ENCODE measurements around the gene SECTM1.
A peak's percentile ranks its signal among the peaks of the same experiment; 100 is the strongest.

The SECTM1 gene

DNA sequence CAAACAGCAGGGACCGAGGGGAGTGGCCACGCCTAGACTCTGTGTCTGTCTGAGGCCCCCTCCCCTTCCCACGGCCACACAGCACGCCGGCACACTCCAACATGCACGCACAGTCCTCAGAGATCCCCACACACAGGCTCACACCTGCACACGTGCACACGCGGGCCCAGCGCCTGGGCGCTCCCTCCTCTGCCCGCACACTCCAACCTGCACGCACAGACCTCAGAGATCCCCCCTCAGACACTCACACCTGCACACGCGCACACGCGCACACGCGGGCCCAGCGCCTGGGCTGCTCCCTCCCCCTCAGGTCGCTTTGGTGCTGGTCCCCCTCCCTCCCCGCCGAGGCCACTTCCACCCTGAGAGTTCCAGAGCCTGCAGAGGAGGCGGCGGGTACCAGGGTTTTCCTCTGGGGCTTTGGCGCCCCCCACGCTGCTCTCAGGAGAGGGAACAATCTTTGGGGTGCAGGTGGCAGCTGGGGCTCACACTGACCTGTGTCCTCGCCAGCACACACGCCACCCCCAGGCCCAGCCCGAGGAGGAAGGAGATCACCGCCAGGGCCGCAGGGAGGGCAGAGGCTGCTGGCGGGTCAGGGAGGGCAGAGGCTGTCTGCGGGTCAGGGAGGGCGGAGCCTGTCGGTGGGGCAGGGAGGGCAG lies 17.7 kb downstream of the SECTM1 start:
- no peak for DNase-seq (ENCODE audit: low read depth in 2 of 2)

DNA sequence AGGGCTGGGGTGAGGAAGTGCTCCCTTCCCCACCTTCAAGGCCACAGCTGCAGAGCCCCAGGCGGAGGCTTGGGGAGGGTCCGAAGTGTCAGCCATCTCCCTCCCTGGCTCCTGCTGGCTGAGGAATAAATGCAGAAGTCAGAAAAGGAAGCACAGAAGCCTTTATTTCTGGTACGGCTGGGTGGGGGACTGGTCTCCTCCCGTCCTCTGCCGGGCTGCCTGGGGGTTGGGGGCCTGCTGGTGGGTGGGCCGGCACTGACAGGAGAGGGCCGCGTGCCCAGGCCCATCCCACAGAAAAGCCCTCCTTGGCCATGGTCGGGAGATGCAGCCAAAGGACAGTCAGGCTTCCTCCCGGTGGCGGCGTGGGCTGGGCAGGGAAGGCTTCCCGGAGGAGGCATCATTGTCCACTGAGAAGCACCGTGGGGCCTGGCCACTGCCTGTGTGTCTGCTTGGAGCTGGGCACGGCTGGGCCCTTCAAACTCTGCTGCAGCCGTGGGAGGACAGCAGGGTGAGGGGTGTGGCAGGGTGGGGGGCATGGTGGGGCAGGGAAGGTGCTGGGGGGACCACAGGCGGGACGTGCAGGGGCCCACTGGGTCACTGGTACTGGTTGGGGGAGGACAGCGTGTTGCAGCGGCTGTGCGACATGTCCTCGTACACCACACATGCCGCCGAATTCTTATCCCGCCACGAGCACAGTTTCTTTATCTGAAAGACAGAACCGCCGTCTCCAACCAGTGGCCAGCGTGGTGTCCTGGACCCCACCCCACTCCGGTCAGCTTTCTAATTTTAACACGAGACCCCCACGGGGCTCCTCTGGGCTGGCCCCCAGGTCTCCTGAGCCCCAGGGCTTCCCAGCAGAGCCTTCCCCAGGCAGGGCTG lies 18.6 kb downstream of the SECTM1 start:
- DNase-seq (ENCODE audit: low read depth in 2 of 2): no peak

GRCh38 chr17:82314012-82314726 lies 19.4 kb downstream of the SECTM1 start:
- no peak for DNase-seq (ENCODE audit: low read depth in 2 of 2)

DNA sequence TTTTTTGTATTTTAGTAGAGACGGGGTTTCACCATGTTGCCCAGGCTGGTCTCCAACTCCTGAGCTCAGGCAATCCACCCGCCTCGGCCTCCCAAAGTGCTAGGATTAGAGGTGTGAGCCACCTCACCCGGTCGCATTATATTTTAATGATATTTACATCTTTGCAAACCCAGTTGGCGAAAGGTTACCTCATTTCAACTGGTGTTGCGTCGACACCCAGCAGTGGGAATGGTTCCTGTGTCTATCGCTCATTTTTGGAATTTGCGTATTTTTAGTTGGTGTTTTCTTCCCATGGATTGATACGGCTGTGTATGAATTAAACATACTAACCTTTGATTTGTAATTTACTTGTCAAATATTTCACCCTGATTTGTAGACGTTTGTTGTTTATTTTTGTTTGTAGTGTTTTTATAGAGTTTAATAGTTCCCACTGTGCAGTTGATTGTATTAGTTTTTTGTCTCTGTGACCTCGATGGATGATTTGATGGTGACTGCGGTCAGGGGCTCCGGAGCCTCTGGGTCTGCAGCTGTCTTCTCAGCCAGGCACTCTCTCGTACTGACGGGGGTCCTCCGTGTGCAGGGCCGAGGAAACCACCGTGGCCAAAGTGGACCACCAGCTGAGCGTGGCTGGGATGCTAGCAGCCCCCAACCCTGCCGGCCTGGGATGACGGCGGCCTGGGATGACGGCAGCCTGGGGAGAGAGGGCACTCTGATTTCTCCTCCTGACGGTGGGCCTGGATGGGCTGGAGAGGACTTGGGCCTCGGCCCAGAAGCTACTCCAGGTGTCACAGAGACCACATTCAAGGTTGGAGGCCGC lies 20.2 kb downstream of the SECTM1 start:
- no peak for DNase-seq (ENCODE audit: low read depth in 2 of 2)

DNA sequence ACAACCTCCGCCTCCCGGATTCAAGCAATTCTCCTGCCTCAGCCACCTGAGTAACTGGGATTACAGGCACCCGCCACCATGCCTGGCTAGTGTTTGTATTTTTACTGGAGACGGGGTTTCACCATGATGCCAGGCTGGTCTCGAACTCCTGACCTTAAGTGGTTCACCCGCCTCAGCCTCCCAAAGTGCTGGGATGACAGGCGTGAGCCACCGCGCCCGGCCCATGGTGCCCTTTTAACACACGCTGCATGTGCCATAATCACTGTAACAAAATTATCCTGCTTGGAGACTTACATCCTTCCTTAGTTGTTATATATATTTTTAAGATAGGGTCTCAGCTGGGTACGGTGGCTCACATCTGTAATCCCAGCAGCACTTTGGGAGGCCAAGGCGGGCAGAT lies 21.6 kb downstream of the SECTM1 start:
- DNase-seq (ENCODE audit: low read depth in 2 of 2): no peak

DNA sequence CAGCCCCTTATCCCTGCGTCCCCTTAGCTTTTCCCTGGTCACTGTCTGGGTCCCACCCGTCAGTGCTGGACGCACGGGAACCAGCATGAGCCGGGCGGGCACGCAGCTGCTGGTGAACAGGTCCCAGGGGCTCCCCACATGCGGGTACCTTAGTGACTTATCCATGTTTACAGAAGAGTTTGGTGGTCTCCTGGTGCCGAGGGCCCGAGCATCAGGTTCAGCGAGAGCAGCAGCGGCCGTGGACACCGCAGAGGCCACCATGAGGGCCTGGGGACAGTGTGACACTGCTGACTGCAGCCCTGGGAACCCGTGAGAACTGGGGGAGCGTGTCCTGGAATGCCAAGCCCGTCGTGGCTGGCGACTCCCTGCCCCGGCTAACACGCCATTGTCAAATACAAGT lies 22.7 kb downstream of the SECTM1 start:
- no peak for DNase-seq (ENCODE audit: low read depth in 2 of 2)

GRCh38 chr17:82309656-82310570 lies 23.7 kb downstream of the SECTM1 start:
- no peak for DNase-seq (ENCODE audit: low read depth in 2 of 2)

DNA sequence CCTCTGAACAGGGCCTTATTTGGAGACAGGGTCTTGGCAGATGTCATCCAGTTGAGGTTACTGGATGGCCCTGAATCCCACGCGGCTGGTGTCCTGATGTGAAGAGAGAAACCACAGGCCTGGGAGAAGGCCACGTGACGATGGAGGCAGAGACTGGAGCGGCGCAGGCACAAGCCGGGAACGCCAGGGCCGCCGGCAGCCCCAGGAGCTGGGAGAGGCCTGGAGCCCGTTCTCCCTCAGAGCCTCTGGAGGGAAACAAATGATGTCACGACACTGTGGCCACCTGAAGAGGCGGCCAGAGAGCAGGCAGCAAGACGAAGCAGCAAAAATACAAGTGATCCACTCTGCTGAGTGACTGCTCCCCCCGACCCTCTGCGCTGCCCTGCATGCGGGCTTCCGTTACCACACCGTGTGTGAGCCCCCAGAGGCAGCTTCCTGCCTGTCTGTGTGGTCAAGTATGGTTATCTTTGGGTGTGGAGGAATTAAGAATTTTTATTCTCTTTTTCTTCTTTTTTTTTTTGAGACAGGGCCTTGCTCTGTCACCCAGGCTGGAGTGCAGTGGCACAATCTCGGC lies 27.8 kb downstream of the SECTM1 start:
- no peak for DNase-seq (ENCODE audit: low read depth in 2 of 2)

- no peak for DNase-seq (ENCODE audit: low read depth in 2 of 2)
Measured at GRCh38 chr17:82304826-82305726, 28.5 kb downstream of the SECTM1 start.

- DNase-seq (ENCODE audit: low read depth in 2 of 2): no peak
Measured at GRCh38 chr17:82303944-82304808, 29.4 kb downstream of the SECTM1 start.

GRCh38 chr17:82302991-82303943 lies 30.3 kb downstream of the SECTM1 start:
- DNase-seq (ENCODE audit: low read depth in 2 of 2): no peak

- no peak for DNase-seq (ENCODE audit: low read depth in 2 of 2)
Measured at GRCh38 chr17:82302568-82302963, 31.0 kb downstream of the SECTM1 start.

- no peak for DNase-seq (ENCODE audit: low read depth in 2 of 2)
Measured at GRCh38 chr17:82301916-82302567, 31.5 kb downstream of the SECTM1 start.

DNA sequence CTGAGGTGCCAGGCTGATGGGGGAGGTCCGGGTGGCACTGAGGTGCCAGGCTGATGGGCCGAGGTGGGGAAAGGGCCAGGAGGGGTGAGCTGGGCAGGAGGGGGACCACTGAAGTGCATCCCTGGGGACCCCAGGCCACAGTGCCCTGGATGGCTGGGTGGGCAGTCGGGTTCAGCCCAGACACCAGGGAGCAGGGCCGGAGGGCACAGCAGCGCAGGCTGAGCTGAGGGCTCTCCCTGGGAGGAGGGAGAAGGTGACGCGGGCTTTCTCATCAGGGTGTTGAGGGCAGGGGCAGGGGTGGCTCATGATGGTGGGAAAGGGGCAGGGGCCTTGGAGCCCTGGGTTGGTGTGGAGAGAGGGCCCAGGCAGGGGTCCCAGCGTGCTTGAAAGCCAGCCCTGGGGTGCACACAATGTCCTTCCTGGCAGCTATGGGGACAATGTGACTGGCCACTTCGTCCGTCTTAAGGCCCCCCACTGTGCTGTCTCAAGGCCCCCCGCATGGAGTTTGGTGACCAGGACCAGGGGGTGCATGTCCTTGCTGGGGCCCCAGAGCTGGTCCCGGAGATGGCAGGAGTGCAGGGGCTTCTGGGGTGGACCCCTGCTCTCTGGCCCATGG lies 32.2 kb downstream of the SECTM1 start:
- no peak for DNase-seq (ENCODE audit: low read depth in 2 of 2)

- peak in 1 of 2 donors; percentile 71 for DNase-seq (ENCODE audit: low read depth in 2 of 2)
Measured at GRCh38 chr17:82300707-82301270, 32.8 kb downstream of the SECTM1 start.

- no peak for DNase-seq (ENCODE audit: low read depth in 2 of 2)
Measured at GRCh38 chr17:82300228-82300627, 33.3 kb downstream of the SECTM1 start.

Measured in stimulated activated CD4-positive, alpha-beta T cell treated with anti-CD3 and anti-CD28 coated beads, Interleukin-15, amount 100 ng/mL, for 48 hours (primary cell).